Epidermal melanocyte (primary cell): ENCODE results near the gene SMIM12.

Experiments
- DNase-seq: peaks from one replicate; pipeline ENCODE4 v3.0.0; 2011; ENCODE audit warnings: low spot score; ENCODE audit not compliant: insufficient read length

SMIM12 gene

GRCh38 chr1:34803770-34804169, 55.8 kb downstream of the SMIM12 start:
- no peak for DNase-seq
